SJSA1 (cell line): Measurements from ENCODE around the gene TMED3. TPM values are rescaled to one million over a fixed set of nuclear protein-coding genes. Genes with fewer than 3 reads are reported as not detected.
A peak's percentile ranks its signal among the peaks of the same experiment; 100 is the strongest.
"Not testable (repeated sequence)": the region's sequence is repeated elsewhere in the genome, so short reads cannot be mapped to it uniquely, and the experiment has no call there.

ENCODE experiments used
- DNase-seq, 2 experiments: peaks; one replicate each; pipeline ENCODE4 v3.0.0-alpha.2; 2015 to 2020; ENCODE audit warnings: low spot score in 2 of 2, low read depth in 1 of 2
- H3K27ac ChIP-seq: fragments of 250-450 bp; sonication (Bioruptor Pico); 2 replicates; pipeline ENCODE4 v1.5.1; 2020; ENCODE audit warnings: mild to moderate bottlenecking, moderate library complexity
- H3K27me3 ChIP-seq: fragments of 250-450 bp; sonication (Bioruptor Pico); replicated peaks from 2 replicates; pipeline ENCODE4 v1.5.1; 2020; ENCODE audit warnings: mild to moderate bottlenecking, moderate library complexity
- H3K36me3 ChIP-seq: fragments of 250-450 bp; sonication (Bioruptor Pico); 2 replicates; pipeline ENCODE4 v1.5.1; 2020; ENCODE audit warnings: mild to moderate bottlenecking
- H3K4me1 ChIP-seq: fragments of 250-450 bp; sonication (Bioruptor Pico); replicated peaks from 2 replicates; pipeline ENCODE4 v1.6.1; 2021; ENCODE audit warnings: mild to moderate bottlenecking
- H3K4me3 ChIP-seq: fragments of 250-450 bp; sonication (Bioruptor Pico); 2 replicates; pipeline ENCODE4 v1.5.1; 2020; ENCODE audit warnings: mild to moderate bottlenecking
- H3K9me3 ChIP-seq: fragments of 250-450 bp; sonication (Bioruptor Pico); replicated peaks from 2 replicates; pipeline ENCODE4 v1.5.1; 2020; ENCODE audit warnings: mild to moderate bottlenecking
- total RNA-seq: library from RNA; depleted of rRNA; stranded (reverse); fragments of >200 nt; shearing (Covaris generic); gene quantifications from 2 replicates; pipeline ENCODE4 v1.2.3, GENCODE V29; 2014

Gene TMED3
- total RNA-seq, 1 experiment from 2014 or later, result 97.7 TPM

DNA sequence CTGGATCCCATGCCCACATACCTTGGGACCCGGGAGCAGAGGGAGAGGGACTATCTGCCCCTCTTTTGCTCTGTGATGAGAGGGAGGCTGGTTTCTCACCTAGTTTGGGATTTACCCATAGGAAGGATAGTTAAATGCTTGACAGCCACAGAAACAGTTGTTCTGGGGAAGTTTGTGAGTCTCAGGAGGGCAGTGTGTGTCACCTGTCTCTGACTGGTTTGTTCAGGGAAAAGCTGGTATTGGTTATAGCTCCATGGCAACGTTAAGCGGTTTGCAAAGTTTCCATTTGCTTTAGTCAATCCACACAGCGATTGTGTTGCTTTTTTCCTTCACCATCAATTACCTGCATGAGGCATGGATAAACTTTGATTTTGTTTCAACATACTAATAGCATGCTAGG, 3.7 kb upstream of the TMED3 start:
- peaks cover 66% of the 10 kb centered on the region for H3K27me3 ChIP-seq
- H3K4me1 ChIP-seq, result peaks cover 15% of the 10 kb centered on the region
- DNase-seq, result no peak
- H3K36me3 ChIP-seq, result peaks cover 5% of the 10 kb centered on the region
- peaks cover 3% of the 10 kb centered on the region; the same call in 1 of the 2 replicates for H3K9me3 ChIP-seq
- H3K27ac ChIP-seq, result no peak overlapping the region
- no peak overlapping the region for H3K4me3 ChIP-seq

GRCh38 chr15:79308874-79309273, 2.0 kb upstream of the TMED3 start:
- H3K9me3 ChIP-seq, result peaks cover 3% of the 10 kb centered on the region; the same call in 1 of the 2 replicates
- H3K27ac ChIP-seq, result no peak overlapping the region
- DNase-seq, result no peak
- peaks cover 16% of the 10 kb centered on the region for H3K4me1 ChIP-seq
- H3K36me3 ChIP-seq, result peaks cover 16% of the 10 kb centered on the region
- H3K27me3 ChIP-seq, result peaks cover 57% of the 10 kb centered on the region
- H3K4me3 ChIP-seq, result no peak overlapping the region

DNA sequence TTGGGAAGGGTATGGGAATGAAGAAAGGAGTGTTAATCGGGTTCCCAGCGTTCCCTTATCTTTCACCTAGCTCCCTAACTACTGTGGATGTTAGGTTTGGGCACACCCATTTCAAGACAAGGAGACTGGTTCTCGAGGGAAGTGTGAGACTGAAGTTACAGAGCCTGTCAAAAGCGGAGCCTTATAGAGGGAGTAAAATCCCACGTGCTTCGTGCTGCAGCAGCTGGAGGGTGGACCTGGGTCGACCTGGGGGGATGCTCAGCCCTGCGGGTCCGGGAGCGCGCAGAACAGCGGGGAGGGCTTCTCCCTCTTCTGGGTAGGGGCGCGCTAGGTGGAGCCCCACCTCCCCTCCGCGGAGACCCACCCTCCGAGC, 314 bp upstream of the TMED3 start:
- H3K27ac ChIP-seq, result no peak overlapping the region
- H3K4me3 ChIP-seq, result peak overlapping the region; percentile 92
- peaks cover 3% of the 10 kb centered on the region; the same call in 1 of the 2 replicates for H3K9me3 ChIP-seq
- H3K27me3 ChIP-seq, result peaks cover 40% of the 10 kb centered on the region
- peaks cover 16% of the 10 kb centered on the region for H3K4me1 ChIP-seq
- peaks cover 31% of the 10 kb centered on the region for H3K36me3 ChIP-seq
- DNase-seq, result no peak

GRCh38 chr15:79311901-79312553, 1.1 kb downstream of the TMED3 start:
- H3K4me1 ChIP-seq, result peaks cover 16% of the 10 kb centered on the region
- H3K9me3 ChIP-seq, result peaks cover 3% of the 10 kb centered on the region; the same call in 1 of the 2 replicates
- H3K27ac ChIP-seq, result no peak overlapping the region
- H3K36me3 ChIP-seq, result peaks cover 44% of the 10 kb centered on the region
- DNase-seq, result no peak
- H3K27me3 ChIP-seq, result peaks cover 33% of the 10 kb centered on the region
- peak overlapping the region; percentile 92 for H3K4me3 ChIP-seq

GRCh38 chr15:79314186-79314585, 3.3 kb downstream of the TMED3 start:
- Histone ChIP-seq H3K36me3 (peaks cover 64% of the 10 kb centered on the region), H3K9me3 (peaks cover 3% of the 10 kb centered on the region; the same call in 1 of the 2 replicates), H3K4me1 (peaks cover 16% of the 10 kb centered on the region), H3K27ac (no peak overlapping the region), H3K27me3 (peaks cover 12% of the 10 kb centered on the region; the same call in 1 of the 2 replicates), H3K4me3 (no peak overlapping the region)
- DNase-seq, result no peak

DNA sequence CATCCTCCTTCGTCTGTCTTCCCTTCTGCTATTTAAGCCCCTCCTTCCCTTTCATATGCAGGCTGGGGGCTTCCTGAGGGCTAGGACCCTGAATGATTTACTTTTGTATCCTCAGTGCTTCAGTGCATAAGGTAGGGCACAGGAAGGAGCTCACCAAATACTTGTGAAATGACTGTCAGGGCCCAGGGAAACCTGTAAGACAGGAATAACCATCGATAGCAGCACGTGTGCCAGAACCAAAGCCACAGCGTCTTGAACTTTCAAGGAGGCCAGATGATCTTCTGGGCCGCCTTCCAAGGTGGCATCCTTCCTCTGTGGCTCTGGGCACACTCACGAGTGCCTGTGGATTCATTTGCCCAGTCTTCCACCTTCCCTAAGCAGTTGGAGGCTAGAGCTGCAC, 3.9 kb downstream of the TMED3 start:
- peaks cover 66% of the 10 kb centered on the region for H3K36me3 ChIP-seq
- peaks cover 3% of the 10 kb centered on the region; the same call in 1 of the 2 replicates for H3K9me3 ChIP-seq

DNA sequence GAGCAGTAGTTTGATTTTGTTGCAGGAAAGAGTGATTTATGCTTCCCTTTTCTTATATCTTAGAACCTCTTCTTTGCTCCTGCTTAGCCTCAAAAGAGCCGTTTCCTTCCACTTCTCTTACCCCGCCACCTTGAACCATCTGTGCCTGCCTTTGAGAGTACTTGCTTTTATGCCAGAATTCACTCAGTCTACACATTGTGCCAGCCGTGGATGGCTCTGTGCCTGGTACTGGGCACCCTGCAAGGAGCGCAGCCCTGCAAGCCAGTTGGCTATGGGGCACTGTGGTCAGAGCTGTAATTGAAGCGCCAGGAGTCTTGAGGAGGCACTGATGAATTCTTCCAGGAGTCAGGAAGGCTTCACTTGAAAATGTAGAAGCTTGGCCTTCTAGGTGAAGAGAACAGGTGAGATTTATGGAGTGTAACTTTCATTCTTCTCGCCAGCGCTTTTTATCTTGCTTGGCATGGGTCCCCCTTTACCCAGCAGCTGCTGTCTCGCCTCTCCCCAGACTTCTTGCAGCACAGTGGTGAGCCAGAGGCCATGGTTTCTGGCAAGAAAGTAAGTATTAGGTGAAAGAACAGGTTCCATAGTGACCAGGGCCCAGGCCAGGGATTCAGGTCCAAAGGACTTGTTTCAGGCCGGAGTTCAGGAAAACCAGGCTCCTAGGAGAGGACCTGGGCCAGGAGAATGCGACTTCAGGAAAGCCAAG, 4.9 kb downstream of the TMED3 start:
- Histone ChIP-seq H3K9me3 (peaks cover 3% of the 10 kb centered on the region; the same call in 1 of the 2 replicates), H3K27me3 (no peaks in the 10 kb centered on the region), H3K36me3 (peaks cover 69% of the 10 kb centered on the region), H3K27ac (no peak overlapping the region), H3K4me3 (no peak overlapping the region), H3K4me1 (peaks cover 13% of the 10 kb centered on the region)
- DNase-seq, result no peak

More for the DNA sequence above, 3.9 kb downstream of the TMED3 start:
- Histone ChIP-seq H3K27me3 (peaks cover 9% of the 10 kb centered on the region; the same call in 1 of the 2 replicates), H3K27ac (no peak overlapping the region), H3K4me1 (peaks cover 16% of the 10 kb centered on the region), H3K4me3 (no peak overlapping the region)
- no peak for DNase-seq

- Histone ChIP-seq H3K4me3 (no peak overlapping the region), H3K36me3 (peaks cover 72% of the 10 kb centered on the region), H3K27ac (no peak overlapping the region), H3K27me3 (no peaks in the 10 kb centered on the region), H3K4me1 (peaks cover 5% of the 10 kb centered on the region), H3K9me3 (no peaks in the 10 kb centered on the region)
- no peak for DNase-seq
Observed at GRCh38 chr15:79316864-79317263, 6.0 kb downstream of the TMED3 start.

DNA sequence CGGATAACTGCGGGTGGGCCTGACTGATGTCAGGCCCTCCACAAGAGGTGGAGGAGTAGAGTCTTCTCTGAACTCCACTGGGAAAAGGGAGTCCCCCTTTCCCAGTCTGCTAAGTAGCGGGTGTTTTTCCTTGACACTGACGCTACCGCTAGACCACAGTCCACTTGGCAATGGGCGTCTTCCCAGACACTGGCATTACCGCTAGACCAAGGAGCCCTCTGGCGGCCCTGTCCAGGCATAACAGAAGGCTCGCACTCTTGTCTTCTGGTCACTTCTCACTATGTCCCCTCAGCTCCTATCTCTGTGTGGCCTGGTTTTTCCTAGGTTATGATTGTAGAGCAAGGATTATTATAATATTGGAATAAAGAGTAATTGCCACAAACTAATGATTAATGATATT, 9.1 kb downstream of the TMED3 start:
- not testable (repeated sequence) for H3K9me3 ChIP-seq, H3K4me3 ChIP-seq, H3K4me1 ChIP-seq, H3K27me3 ChIP-seq, H3K27ac ChIP-seq, DNase-seq
- peaks cover 71% of the 10 kb centered on the region for H3K36me3 ChIP-seq

DNA sequence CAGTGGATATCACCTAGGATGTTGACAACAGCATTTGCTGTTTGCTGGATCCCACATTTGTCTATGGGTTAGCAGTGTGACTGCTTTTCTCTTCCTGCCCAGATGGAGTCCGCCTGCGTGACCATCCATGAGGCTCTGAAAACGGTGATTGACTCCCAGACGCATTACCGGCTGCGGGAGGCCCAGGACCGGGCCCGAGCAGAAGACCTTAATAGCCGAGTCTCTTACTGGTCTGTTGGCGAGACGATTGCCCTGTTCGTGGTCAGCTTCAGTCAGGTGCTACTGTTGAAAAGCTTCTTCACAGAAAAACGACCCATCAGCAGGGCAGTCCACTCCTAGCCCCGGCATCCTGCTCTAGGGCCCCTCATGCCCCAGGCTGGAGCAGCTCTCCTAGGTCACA, 11.0 kb downstream of the TMED3 start:
- Histone ChIP-seq H3K9me3 (no peaks in the 10 kb centered on the region), H3K27me3 (no peaks in the 10 kb centered on the region), H3K36me3 (peaks cover 57% of the 10 kb centered on the region), H3K27ac (no peak overlapping the region), H3K4me3 (no peak overlapping the region), H3K4me1 (no peaks in the 10 kb centered on the region)
- DNase-seq, result no peak

GRCh38 chr15:79322306-79322705, 11.4 kb downstream of the TMED3 start:
- H3K4me3 ChIP-seq, result no peak overlapping the region
- no peaks in the 10 kb centered on the region for H3K4me1 ChIP-seq
- no peak for DNase-seq
- H3K36me3 ChIP-seq, result peaks cover 53% of the 10 kb centered on the region
- no peaks in the 10 kb centered on the region for H3K27me3 ChIP-seq
- no peaks in the 10 kb centered on the region for H3K9me3 ChIP-seq
- H3K27ac ChIP-seq, result no peak overlapping the region

GRCh38 chr15:79322945-79323344, 12.0 kb downstream of the TMED3 start:
- no peaks in the 10 kb centered on the region for H3K27me3 ChIP-seq
- DNase-seq, result no peak
- no peaks in the 10 kb centered on the region for H3K4me1 ChIP-seq
- H3K36me3 ChIP-seq, result peaks cover 48% of the 10 kb centered on the region
- no peak overlapping the region for H3K27ac ChIP-seq
- H3K4me3 ChIP-seq, result no peak overlapping the region
- H3K9me3 ChIP-seq, result no peaks in the 10 kb centered on the region

- peak in 1 of 2 experiments; percentile 47 for DNase-seq
- Histone ChIP-seq H3K4me1 (peaks cover 9% of the 10 kb centered on the region), H3K27ac (peak overlapping the region; percentile 56), H3K4me3 (no peak overlapping the region), H3K27me3 (no peaks in the 10 kb centered on the region), H3K9me3 (no peaks in the 10 kb centered on the region), H3K36me3 (peaks cover 12% of the 10 kb centered on the region; the same call in 1 of the 2 replicates)
Observed at GRCh38 chr15:79329171-79329611, 18.3 kb downstream of the TMED3 start.

GRCh38 chr15:79332824-79333510, 22.1 kb downstream of the TMED3 start:
- Histone ChIP-seq H3K4me1 (peaks cover 9% of the 10 kb centered on the region), H3K27ac (no peak overlapping the region), H3K4me3 (no peak overlapping the region), H3K36me3 (peaks cover 9% of the 10 kb centered on the region; the same call in 1 of the 2 replicates), H3K9me3 (no peaks in the 10 kb centered on the region), H3K27me3 (no peaks in the 10 kb centered on the region)
- DNase-seq, result no peak
